GM12864 (cell line): Measurements from ENCODE around the gene AUP1.

ENCODE experiments used
- DNase-seq: peaks from one replicate; pipeline ENCODE4 v3.0.0-alpha.2; 2011; ENCODE audit warnings: low read depth
- H3K4me3 ChIP-seq: 2 replicates; pipeline ENCODE4 v1.5.1; 2011; ENCODE audit warnings: mild to moderate bottlenecking, low read depth, low read length, control low read depth
- CTCF ChIP-seq: IDR thresholded peaks from 2 replicates; pipeline ENCODE4 v1.5.1; 2011; ENCODE audit warnings: low read depth, mild to moderate bottlenecking, moderate library complexity, low read length, control low read depth, inconsistent platforms; ENCODE audit errors: missing control alignments

AUP1 gene

GRCh38 chr2:74505448-74506246 lies 23.9 kb downstream of the AUP1 start:
- TF ChIP-seq CTCF = no peak
- DNase-seq = no peak
- no peak overlapping the region for H3K4me3 ChIP-seq

- no peak for TF ChIP-seq CTCF
- no peak overlapping the region for H3K4me3 ChIP-seq
- DNase-seq = no peak
Observed at GRCh38 chr2:74504591-74504990, 24.9 kb downstream of the AUP1 start.

GRCh38 chr2:74503506-74504475 lies 25.7 kb downstream of the AUP1 start:
- H3K4me3 ChIP-seq = peak overlapping the region; percentile 55
- DNase-seq = no peak
- TF ChIP-seq CTCF = no peak

- no peak for DNase-seq
- H3K4me3 ChIP-seq = peak overlapping the region; percentile 55
- peak; percentile 43 for TF ChIP-seq CTCF
Observed at GRCh38 chr2:74502720-74503505, 26.6 kb downstream of the AUP1 start.

- no peak for DNase-seq
- TF ChIP-seq CTCF = no peak
- H3K4me3 ChIP-seq = peak overlapping the region; percentile 55
Observed at GRCh38 chr2:74502147-74502719, 27.3 kb downstream of the AUP1 start.

GRCh38 chr2:74501335-74502071 lies 28.0 kb downstream of the AUP1 start:
- no peak for TF ChIP-seq CTCF
- DNase-seq = no peak
- no peak overlapping the region for H3K4me3 ChIP-seq
